Camera-type eye (tissue), 1 donor: ENCODE data around the gene ATM. TPM values are rescaled to one million over a fixed set of nuclear protein-coding genes. Genes with fewer than 3 reads are reported as not detected.

Source experiments
- total RNA-seq: library from RNA; depleted of rRNA; stranded (reverse); fragments of >200 nt; gene quantifications from one replicate; pipeline ENCODE4 v1.2.3, GENCODE V29; 2014

Gene ATM
- total RNA-seq: 189 TPM

GRCh38 chr11:108222574-108223347, at the start of gene ATM, which contains the start of gene NPAT:
ATM (plus strand) TSS chr11:108223067; CDS start chr11:108227625, 4,558 bp downstream.
NPAT (minus strand) TSS chr11:108222638; CDS start chr11:108222536, 102 bp downstream.

Other genes starting within 250 kb of the ATM start
- 77.5 TPM for gene CUL5, start 214.2 kb upstream of the ATM start, total RNA-seq
- 182 TPM for gene ACAT1, start 101.5 kb upstream of the ATM start, total RNA-seq
- 35.0 TPM for gene NPAT, start 429 bp upstream of the ATM start, total RNA-seq
- 4.2 TPM for gene C11orf65, start 244.5 kb downstream of the ATM start, total RNA-seq